SH-SY5Y (cell line): ENCODE results near the gene XKR8.

Source experiments
- GATA2 ChIP-seq: IDR thresholded peaks from 2 replicates; pipeline ENCODE4 v1.6.1; 2011; ENCODE audit warnings: mild to moderate bottlenecking, low read depth, low read length
- GATA3 ChIP-seq: IDR thresholded peaks from 2 replicates; pipeline ENCODE4 v1.6.1; 2011; ENCODE audit warnings: low read depth, mild to moderate bottlenecking, low read length, moderate library complexity

The XKR8 gene, protein sequence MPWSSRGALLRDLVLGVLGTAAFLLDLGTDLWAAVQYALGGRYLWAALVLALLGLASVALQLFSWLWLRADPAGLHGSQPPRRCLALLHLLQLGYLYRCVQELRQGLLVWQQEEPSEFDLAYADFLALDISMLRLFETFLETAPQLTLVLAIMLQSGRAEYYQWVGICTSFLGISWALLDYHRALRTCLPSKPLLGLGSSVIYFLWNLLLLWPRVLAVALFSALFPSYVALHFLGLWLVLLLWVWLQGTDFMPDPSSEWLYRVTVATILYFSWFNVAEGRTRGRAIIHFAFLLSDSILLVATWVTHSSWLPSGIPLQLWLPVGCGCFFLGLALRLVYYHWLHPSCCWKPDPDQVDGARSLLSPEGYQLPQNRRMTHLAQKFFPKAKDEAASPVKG

DNA sequence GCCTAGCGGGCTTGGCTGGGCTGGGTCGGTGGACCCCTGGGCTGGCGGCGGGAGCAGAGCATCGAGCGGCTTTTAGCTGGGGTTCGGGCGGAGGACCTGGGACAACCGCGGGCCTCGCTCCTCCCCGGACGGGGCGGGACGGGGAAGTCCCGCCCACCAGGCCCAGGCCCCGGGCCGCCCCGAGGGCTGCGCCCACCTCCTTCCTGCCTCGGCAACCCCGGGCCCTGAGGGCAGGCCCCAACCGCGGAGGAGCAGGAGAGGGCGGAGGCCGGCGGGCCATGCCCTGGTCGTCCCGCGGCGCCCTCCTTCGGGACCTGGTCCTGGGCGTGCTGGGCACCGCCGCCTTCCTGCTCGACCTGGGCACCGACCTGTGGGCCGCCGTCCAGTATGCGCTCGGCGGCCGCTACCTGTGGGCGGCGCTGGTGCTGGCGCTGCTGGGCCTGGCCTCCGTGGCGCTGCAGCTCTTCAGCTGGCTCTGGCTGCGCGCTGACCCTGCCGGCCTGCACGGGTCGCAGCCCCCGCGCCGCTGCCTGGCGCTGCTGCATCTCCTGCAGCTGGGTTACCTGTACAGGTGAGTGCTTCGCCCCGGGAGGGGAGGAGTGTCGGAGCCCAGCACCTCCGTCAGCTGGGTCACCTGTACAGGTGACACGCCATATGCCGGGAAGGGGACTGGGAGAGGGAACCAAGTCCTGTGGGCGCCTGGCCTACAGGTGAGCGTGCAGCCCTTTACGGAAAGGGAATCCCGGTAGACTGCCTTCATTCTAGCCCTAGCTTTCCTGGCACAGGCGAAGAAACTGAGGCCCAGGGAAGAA lies at the start of gene XKR8:
XKR8 (plus strand) TSS at position 182 of the 812 bp plus-strand sequence; CDS start at position 279, 97 bp downstream.
- TF ChIP-seq GATA2 (no peak), GATA3 (no peak)

DNA sequence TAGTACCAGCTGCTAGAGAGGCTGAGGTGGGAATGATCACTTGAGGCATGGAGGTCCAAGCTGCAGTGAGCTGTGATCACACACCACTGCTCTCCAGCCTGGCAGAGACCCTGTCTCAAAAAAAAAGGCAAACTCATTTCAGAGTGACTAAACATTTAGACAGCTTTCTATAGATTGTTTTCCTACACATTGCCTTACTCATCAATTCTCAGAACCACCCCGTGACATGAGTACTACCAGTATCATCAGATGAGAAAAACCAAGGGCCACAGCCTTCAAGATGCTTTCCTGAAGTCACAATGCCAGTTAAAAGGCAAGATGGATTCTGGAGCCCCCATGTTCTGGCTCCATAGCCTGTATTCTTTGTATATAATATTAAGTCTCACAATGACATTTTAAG lies 47.3 kb upstream of the XKR8 start:
- TF ChIP-seq GATA2, result no peak
- no peak for TF ChIP-seq GATA3

DNA sequence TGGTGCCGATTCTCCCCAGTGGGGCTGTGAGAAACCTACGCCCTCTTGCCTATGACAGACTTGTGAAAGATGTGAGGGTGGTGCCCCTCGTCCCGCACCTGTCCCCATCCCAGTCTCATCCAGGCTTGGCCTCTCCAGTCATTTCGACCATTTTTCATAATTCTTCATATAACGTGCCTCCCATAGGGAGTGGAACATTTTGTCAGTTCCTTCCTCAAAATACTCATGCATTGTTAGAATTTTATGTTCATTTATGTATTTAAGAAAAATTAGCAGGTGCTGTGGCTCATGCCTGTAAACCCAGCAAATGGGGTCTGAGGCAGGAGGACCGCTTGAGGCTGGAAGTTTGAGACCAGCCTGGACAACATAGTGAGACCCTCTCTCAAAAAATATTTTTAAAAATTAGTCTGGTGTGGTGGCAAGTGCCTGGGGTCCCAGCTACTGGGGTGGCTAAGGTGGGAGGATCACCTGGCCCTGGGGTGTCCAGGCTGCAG lies 44.6 kb upstream of the XKR8 start:
- TF ChIP-seq GATA3 (no peak), GATA2 (no peak)

DNA sequence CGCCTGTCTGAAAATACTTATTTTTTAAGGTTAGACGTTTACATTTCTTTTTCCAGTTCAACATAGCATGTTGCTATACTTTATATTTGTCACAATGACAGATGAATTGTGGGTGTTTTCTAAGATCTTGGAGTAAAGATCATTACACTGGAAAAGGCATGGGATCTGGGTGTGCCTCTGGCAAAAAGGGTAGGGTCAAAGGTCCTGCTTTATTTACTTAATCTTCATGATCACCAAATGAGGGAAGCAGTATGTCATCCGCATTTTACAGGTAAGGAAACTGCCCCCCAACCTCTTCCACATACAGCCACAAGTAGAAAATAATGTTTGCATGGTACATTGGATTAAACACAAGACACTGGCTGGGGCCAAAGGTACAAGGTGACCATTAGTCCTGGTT lies 37.5 kb upstream of the XKR8 start:
- TF ChIP-seq GATA3 (no peak), GATA2 (no peak)

DNA sequence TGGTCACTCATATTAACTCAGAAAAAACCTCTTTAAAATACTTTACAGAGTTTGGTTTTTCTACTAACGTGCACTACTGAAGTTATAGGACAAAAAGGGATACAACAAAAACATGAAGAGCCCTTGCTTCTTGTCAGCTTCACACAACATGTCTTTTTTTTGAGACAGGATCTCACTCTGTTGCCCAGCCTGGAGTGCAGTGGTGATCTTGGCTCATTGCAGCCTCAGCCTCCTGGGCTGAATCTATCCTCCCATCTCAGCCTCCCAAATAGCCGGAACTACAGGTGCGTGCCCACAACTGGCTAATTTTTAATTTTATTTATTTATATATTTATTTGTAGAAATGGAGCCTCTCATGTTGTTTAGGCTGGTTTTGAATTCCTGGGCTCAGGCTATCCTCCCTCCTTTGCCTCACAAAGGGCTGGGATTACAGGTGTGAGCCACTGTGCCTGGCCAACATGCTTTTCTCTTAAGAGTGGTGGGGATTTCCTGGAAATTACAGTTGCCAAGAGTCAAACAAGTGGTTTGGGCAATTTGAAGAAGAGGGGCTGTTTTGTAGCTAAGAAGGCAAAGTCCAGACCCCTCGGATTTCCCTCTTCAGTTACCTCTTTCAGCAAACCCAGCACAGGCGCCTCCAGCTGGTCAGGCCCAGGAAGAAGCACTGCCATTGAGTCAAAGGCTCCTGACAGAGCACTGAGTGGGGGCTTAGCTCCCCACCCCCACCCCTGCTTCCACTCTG lies 31.4 kb upstream of the XKR8 start:
- TF ChIP-seq GATA2, result no peak
- TF ChIP-seq GATA3, result no peak

DNA sequence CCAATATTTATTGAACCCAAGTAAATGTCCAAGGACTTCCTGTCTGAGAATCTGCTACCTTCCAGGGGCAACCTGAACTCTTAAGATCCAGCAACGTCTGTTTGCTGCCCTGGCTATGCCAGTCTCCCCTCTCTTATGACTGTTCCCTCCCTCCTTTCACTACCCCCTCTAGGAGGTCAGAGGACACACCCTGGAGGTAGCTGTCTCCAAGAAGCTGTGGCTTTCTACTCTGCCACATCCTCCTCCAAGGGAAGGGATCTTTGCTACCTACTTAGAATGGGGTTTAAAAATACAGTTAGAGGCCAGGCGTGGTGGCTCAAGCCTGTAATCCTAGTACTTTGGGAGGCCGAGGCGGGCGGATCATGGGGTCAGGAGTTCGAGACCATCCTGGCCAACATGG lies 28.6 kb upstream of the XKR8 start:
- no peak for TF ChIP-seq GATA3
- no peak for TF ChIP-seq GATA2

DNA sequence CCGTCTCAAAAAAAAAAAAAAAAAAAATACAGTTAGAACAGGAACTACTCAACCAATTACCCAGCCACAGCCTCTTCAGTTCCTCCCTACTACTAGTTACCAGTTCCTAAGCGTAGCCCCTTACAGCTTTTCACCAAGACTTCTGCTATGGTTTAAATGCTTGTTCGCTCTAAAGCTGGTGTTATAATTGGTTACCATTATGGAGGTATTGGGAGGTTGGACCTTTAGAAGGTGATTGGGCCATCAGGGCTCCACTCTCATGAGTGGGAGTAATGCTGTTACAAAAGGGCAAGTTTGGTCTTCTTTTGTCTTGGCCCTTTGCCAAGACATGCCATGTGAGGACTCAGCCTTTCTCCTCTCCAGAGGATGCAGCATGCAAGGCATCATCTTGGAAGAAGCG lies 28.0 kb upstream of the XKR8 start:
- TF ChIP-seq GATA2, result no peak
- TF ChIP-seq GATA3, result no peak

DNA sequence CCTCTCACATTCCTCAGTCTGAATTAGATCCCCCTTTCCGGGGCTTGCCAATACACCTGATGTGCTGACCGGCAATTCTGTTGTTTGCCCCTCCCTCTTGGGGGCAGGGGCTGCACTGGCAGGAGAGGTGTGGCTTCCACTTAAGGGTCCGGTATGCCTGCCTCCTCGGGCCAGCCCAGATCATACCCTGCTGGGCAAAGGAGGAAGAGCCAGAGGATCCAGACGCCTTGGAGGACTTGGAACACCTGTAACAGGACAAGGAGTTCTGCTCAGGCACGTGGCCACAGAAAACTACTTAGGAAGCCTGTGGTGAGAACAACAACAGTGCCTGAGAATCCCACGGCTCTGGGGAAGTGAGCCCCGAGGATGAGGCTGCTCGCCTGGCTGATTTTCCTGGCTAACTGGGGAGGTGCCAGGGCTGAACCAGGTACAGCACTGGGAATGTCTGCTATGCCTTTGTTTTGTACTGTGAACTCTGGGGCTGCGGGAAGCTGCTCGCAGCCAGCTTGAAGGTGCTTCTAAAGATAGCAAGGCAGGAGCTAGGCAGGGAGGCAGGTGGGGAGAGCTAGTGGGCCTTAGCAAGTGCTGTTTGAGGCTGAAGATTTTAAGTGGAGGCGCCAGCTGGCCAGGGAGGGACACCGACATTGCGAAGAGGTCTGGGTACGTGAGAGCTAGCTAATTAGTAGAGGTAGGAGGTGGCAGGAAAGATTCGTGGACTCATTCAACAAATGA lies 24.8 kb upstream of the XKR8 start, which contains the start of gene SMPDL3B:
SMPDL3B (plus strand) TSS at position 183 of the 732 bp plus-strand sequence; CDS start at position 367, 184 bp downstream.
- TF ChIP-seq GATA3 (no peak), GATA2 (no peak)

DNA sequence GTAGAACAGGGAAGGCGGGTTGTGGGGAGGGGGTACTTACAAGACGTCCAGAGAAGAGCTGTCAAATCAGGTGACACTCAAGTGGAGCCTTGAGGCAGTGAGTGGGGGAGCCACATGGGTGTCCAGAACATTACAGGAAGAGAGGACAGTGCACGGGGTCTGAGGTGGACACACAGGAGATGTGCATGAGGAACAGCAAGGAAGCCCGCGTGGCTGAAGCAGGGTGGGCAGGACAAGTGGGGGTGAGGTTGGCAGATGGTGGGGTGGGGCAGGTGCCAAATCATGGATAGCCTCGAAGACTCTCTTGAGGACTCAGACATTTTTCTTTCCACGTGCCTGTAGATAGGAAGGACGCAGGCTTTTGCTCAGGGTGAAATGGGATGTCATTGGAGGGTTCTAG lies 24.1 kb upstream of the XKR8 start:
- TF ChIP-seq GATA3 (no peak), GATA2 (no peak)

DNA sequence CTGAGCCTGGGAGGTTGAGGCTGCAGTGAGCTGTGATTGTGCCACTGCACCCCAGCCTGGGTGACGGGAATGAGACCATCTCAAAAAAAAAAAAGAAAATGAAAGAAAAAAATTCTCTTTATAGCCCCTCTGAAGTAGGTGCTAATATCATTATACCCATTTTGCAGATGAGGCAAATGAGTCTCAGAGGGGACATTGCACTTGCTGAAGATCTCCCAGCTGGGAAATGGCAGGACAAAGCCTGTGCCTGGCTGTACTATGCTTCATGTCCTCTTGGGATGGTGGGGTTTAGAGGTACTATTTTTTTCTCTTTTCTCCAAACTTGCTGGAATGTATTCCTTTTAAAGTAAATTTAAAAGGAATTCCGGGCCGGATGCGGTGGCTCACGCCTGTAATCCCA lies 23.4 kb upstream of the XKR8 start:
- TF ChIP-seq GATA2 (no peak), GATA3 (no peak)

DNA sequence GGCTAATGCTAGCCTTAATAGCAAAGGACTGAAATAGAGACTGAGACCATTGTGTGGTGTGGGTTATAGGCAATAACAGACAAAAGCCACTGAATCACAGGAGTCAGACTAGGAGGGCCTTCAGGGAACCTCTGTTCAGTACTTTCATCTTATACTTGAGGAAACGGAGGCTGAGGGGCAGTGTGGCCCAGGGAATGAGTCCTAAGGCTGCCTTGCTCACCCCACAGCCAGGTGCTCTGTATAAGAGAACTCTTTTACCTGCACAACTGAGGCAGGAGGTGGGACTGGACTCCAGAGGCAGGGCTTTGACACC lies 22.3 kb upstream of the XKR8 start:
- TF ChIP-seq GATA3 (no peak), GATA2 (no peak)

DNA sequence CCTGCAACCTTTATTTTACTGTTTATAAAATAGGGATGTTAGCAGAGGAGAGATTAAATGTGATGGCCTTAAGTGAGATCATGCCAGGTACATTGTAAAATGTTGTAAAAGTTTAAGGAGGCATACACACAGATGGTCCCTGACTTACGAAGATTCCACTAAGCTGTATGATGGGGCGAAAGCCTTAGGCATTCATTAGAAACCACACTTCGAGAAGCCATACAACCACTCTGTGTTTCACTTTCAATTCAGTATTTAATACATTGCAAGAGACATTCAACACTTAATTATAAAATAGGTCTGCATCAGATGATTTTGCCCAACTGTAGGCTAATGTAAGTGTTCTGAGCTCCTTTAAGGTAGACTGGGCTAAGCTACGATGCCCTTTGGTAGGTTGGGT lies 21.3 kb upstream of the XKR8 start:
- no peak for TF ChIP-seq GATA3
- no peak for TF ChIP-seq GATA2

DNA sequence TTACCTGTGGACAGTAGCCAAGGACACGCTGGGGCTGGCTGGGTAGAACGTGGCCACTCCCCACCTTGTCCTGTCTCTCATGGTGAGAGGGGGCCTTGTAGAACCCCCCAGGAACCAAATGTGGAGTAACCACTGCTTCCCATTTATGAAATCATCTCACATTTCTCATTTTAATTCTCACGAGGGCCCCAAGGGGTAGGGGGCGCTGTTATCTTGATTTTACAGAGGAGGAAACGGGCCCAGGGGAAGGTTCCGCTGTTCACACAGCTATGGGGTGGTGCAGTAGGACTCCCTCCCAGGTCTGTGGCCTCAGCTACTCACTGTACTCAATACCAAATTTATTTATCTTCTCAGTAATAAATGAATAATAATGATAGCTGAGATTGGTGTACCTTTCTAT lies 19.5 kb upstream of the XKR8 start:
- no peak for TF ChIP-seq GATA2
- TF ChIP-seq GATA3, result no peak
